ENCODE measurements around the gene CD58.

Gene CD58

GRCh38 chr1:116538544-116538943, 32.3 kb downstream of the CD58 start:
- peak in 1 of 4 experiments; percentile 35 for DNase-seq

- peak; percentile 23 to 66 (median 50) for DNase-seq
These were observed 32.9 kb downstream of the CD58 start for GRCh38 chr1:116537898-116538297.

GRCh38 chr1:116537040-116537831, 33.6 kb downstream of the CD58 start:
- peak; percentile 37 to 80 (median 60) for DNase-seq

GRCh38 chr1:116534014-116534739, 36.6 kb downstream of the CD58 start:
- no peak for DNase-seq

- no peak for DNase-seq
These were observed 37.4 kb downstream of the CD58 start for GRCh38 chr1:116533429-116533820.

GRCh38 chr1:116532671-116533428, 38.0 kb downstream of the CD58 start:
- peak; percentile 34 to 79 (median 65) for DNase-seq

- no peak for DNase-seq
These were observed 38.9 kb downstream of the CD58 start for GRCh38 chr1:116531917-116532316.

GRCh38 chr1:116529681-116530080, 41.1 kb downstream of the CD58 start:
- DNase-seq: no peak

GRCh38 chr1:116529199-116529631, 41.6 kb downstream of the CD58 start:
- no peak for DNase-seq

- no peak for DNase-seq
These were observed 42.3 kb downstream of the CD58 start for GRCh38 chr1:116528329-116529083.

GRCh38 chr1:116525440-116525839, 45.4 kb downstream of the CD58 start:
- DNase-seq: no peak

- DNase-seq: no peak
These were observed 49.6 kb downstream of the CD58 start for GRCh38 chr1:116521186-116521585.

- no peak for DNase-seq
These were observed 52.4 kb downstream of the CD58 start for GRCh38 chr1:116518400-116518799.

GRCh38 chr1:116516631-116517030, 54.2 kb downstream of the CD58 start:
- no peak for DNase-seq

GRCh38 chr1:116515702-116516101, 55.1 kb downstream of the CD58 start:
- peak in 3 of 4 experiments; percentile 69 to 72 (median 70) for DNase-seq

- DNase-seq: peak; percentile 71 to 91 (median 80)
These were observed 55.9 kb downstream of the CD58 start for GRCh38 chr1:116514708-116515525.

- DNase-seq: no peak
These were observed 56.9 kb downstream of the CD58 start for GRCh38 chr1:116513956-116514355.

- DNase-seq: no peak
These were observed 59.3 kb downstream of the CD58 start for GRCh38 chr1:116511459-116512019.

- peak in 3 of 4 experiments; percentile 20 to 44 (median 41) for DNase-seq
These were observed 60.5 kb downstream of the CD58 start for GRCh38 chr1:116510361-116510760.

GRCh38 chr1:116508984-116509980, 61.5 kb downstream of the CD58 start:
- peak; percentile 73 to 89 (median 82) for DNase-seq

Measured in suppressor macrophage (primary cell).